HPDE6-E6E7 (cell line): ENCODE results near the gene EHBP1L1.
"Not testable (repeated sequence)": the region's sequence is repeated elsewhere in the genome, so short reads cannot be mapped to it uniquely, and the experiment has no call there.

Source experiments
- DNase-seq: peaks from one replicate; pipeline ENCODE4 v3.0.0; 2011; ENCODE audit warnings: missing footprints; ENCODE audit errors: extremely low spot score

The EHBP1L1 gene

GRCh38 chr11:65560555-65561418 is 15.1 kb upstream of the EHBP1L1 start:
- DNase-seq = no peak

GRCh38 chr11:65562020-65562419 is 13.8 kb upstream of the EHBP1L1 start:
- DNase-seq = no peak

- no peak for DNase-seq
Measured at GRCh38 chr11:65562788-65563187, 13.1 kb upstream of the EHBP1L1 start.

- DNase-seq = no peak
Measured at GRCh38 chr11:65563601-65564000, 12.3 kb upstream of the EHBP1L1 start.

- not testable (repeated sequence) for DNase-seq
Measured at GRCh38 chr11:65564879-65565559, 10.8 kb upstream of the EHBP1L1 start.

GRCh38 chr11:65565624-65566453 is 10.0 kb upstream of the EHBP1L1 start:
- no peak for DNase-seq

- no peak for DNase-seq
Measured at GRCh38 chr11:65569164-65569972, 6.5 kb upstream of the EHBP1L1 start.

GRCh38 chr11:65569973-65570918 is 5.6 kb upstream of the EHBP1L1 start, which contains the start of gene ZNRD2:
ZNRD2 (plus strand) TSS chr11:65570477; CDS start chr11:65570492, 15 bp downstream.
- peak; percentile 97 for DNase-seq

GRCh38 chr11:65571420-65571819 is 4.4 kb upstream of the EHBP1L1 start:
- DNase-seq = no peak

- DNase-seq = no peak
Measured at GRCh38 chr11:65571940-65572339, 3.9 kb upstream of the EHBP1L1 start.

- DNase-seq = no peak
Measured at GRCh38 chr11:65572356-65573051, 3.3 kb upstream of the EHBP1L1 start, which contains the start of gene FAM89B. FAM89B (plus strand) TSS chr11:65572538; CDS start chr11:65572670, 132 bp downstream.

- no peak for DNase-seq
Measured at GRCh38 chr11:65573391-65574079, 2.3 kb upstream of the EHBP1L1 start.

GRCh38 chr11:65574109-65574810 is 1.6 kb upstream of the EHBP1L1 start:
- no peak for DNase-seq

- no peak for DNase-seq
Measured at GRCh38 chr11:65574811-65575567, 864 bp upstream of the EHBP1L1 start.

- DNase-seq = no peak
Measured at GRCh38 chr11:65576232-65576866, 496 bp downstream of the EHBP1L1 start.

- DNase-seq = peak; percentile 91
Measured at GRCh38 chr11:65576867-65577755, 1.3 kb downstream of the EHBP1L1 start.
